VCaP (cell line): ENCODE data around the gene CNTFR.

Experiments
- H3K27ac ChIP-seq: fragments of 450-650 bp; 2 replicates; pipeline ENCODE4 v1.5.1; 2017
- CTCF ChIP-seq: fragments of 450-650 bp; conservative IDR thresholded peaks from 2 replicates; pipeline ENCODE4 v1.5.1; 2017; ENCODE audit warnings: mild to moderate bottlenecking, moderate library complexity

Gene CNTFR

GRCh38 chr9:34633851-34634550 lies 44.5 kb upstream of the CNTFR start:
- H3K27ac ChIP-seq, result peak overlapping the region; percentile 1; the same call in 1 of the 2 replicates
- peak; percentile 93 for TF ChIP-seq CTCF

GRCh38 chr9:34633166-34633565 lies 43.6 kb upstream of the CNTFR start:
- H3K27ac ChIP-seq, result no peak overlapping the region
- TF ChIP-seq CTCF, result no peak

DNA sequence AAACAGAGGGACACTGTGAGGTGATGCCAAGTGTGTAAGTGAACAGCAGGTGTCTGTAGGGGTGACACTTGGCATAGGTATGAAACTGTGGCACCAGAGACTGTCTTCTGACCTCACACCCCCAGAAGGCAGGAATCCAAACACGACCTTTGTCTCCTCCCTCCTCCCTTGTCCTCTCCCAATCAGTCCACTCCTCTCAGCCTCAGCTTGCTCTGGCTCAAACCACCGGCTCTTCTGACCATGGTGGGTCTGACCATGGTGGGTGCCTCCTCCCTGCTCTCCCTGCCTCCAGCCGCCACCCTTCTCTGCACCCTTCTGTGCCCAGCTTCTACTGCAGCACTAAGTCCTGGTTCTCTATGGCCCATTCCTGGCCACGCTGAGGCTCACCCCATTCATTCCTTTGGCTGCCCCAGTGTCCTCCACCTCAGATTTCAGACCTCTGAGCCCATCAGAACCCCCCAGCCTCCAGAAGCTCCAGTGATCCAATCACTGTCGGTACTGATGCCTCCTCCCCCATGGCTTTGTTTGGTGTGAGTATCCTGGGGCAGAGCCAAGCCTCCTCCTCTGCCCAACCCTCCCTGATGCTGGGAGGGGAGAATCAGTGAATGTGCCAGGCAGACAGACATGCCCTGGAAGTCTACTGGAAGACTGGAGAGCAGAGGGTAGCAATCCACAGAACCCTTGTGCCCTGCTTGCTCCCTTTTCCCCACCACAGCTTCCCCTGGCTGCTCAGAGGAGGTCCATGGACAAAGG lies 41.1 kb upstream of the CNTFR start:
- TF ChIP-seq CTCF, result no peak
- H3K27ac ChIP-seq, result no peak overlapping the region

DNA sequence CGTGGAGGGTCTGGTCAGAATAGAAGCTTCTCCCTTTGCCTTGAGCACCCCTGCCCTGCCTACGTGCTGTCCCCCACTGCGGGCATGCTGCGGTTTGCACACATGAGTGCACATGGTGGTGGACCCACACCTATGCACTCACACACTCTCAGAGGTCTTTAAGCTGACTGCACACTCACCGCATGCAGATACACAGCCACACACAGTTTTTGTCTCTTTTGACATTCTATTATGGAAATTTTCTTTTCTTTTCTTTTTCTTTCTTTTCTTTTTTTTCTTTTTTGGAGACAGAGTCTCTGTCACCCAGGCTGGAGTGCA lies 39.9 kb upstream of the CNTFR start:
- TF ChIP-seq CTCF, result no peak
- no peak overlapping the region for H3K27ac ChIP-seq

GRCh38 chr9:34628656-34629490 lies 39.3 kb upstream of the CNTFR start, which contains the start of gene ARID3C:
ARID3C (minus strand) TSS chr9:34629066; CDS start chr9:34628014, 1,052 bp downstream.
- peak within 1 kb of the TSS; percentile 34; the same call in 1 of the 2 replicates for H3K27ac ChIP-seq
- TF ChIP-seq CTCF, result peak; percentile 26; the same call in 1 of the 2 replicates

DNA sequence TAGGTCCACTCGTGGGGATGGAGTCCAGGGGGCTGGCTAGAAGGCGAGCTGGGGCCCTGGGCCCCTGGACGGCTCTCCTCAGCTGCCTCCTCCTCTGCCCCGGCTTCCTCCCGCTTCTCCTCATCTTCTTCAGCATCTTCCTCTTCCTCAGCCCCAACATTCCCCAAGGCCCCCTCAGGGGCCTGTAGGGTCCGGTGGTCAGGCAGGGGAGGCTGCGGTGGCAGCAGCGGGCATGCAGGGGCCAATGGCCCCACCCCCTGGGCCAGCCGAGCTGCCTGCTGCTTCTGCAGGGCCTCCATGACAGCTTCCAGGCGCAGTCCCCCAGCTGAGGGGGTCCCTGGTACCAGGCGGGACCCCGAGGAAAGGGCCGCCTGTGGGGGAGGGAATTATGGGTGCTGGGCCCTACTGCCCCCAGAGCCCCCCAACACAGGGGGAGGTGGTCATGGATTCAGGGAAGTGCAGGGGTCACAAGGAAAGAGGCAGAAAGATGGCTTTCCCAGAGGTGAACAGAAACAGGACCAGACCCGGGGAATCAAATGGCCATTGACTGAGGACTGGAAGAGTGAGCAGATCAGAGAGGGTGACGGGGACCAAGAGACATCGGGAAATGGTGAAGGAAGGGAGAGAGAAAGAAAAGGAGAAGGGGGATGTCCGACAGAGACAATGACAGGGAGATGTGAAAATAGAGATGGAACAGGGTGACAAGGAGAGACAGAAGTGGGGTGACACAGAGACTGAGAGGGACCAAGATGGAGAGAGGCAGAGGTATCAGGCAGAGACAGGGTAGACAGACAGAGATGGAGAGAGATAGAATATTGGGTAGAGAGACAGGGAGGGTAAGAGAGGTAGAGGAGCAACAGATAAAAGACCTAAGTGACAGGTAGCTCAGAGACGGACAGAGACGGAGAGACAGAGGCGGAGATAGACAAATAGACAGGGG lies 38.5 kb upstream of the CNTFR start:
- peak overlapping the region; percentile 34; the same call in 1 of the 2 replicates for H3K27ac ChIP-seq
- no peak for TF ChIP-seq CTCF
